ENCODE measurements around the gene ACADL.

GRCh38 chr2:210167227-210167626, 58.0 kb downstream of the ACADL start:
- TF ChIP-seq CTCF (IDR thresholded peaks at IDR 0.05) (no peak), POLR2A (IDR thresholded peaks at IDR 0.05) (no peak)
